HepG2 (cell line): ENCODE measurements around the gene MASTL. TPM values are rescaled to one million over a fixed set of nuclear protein-coding genes. Genes with fewer than 3 reads are reported as not detected.

Experiments used
- ATF7 ChIP-seq, 2 experiments: fragments of 450-650 bp in 1 of 2; sonication (generic) in 1 of 2; formaldehyde crosslinking in 1 of 2; IDR thresholded peaks; 2 replicates each; pipeline versions ENCODE4 v1.4.0 to v1.6.1; 2016 to 2020; ENCODE audit warnings: antibody characterized with exemption in 1 of 2, mild to moderate bottlenecking in 1 of 2, missing genetic modification reagents in 1 of 2
- CAMTA2 ChIP-seq: sonication (generic); formaldehyde crosslinking; IDR thresholded peaks from 2 replicates; pipeline ENCODE4 v1.4.0; 2020; ENCODE audit warnings: mild to moderate bottlenecking, missing genetic modification reagents, borderline replicate concordance
- CCDC6 ChIP-seq: sonication (generic); formaldehyde crosslinking; IDR thresholded peaks from 2 replicates; pipeline ENCODE4 v1.8.1; 2022; ENCODE audit warnings: mild to moderate bottlenecking, missing genetic modification reagents, moderate library complexity
- CEBPG ChIP-seq: IDR thresholded peaks from 2 replicates; pipeline ENCODE4 v1.6.1; 2016
- ETV6 ChIP-seq: sonication (generic); formaldehyde crosslinking; conservative IDR thresholded peaks from 2 replicates; pipeline ENCODE4 v1.4.0; 2020; ENCODE audit warnings: missing genetic modification reagents
- GZF1 ChIP-seq: sonication (generic); formaldehyde crosslinking; IDR thresholded peaks from 2 replicates; pipeline ENCODE4 v1.5.1; 2020; ENCODE audit warnings: mild to moderate bottlenecking, missing genetic modification reagents
- KLF12 ChIP-seq: sonication (generic); formaldehyde crosslinking; IDR thresholded peaks from 2 replicates; pipeline ENCODE4 v1.4.0; 2020; ENCODE audit warnings: missing genetic modification reagents, borderline replicate concordance
- PHF8 ChIP-seq: sonication (generic); formaldehyde crosslinking; IDR thresholded peaks from 2 replicates; pipeline ENCODE4 v1.5.0; 2020; ENCODE audit warnings: missing genetic modification reagents
- SCMH1 ChIP-seq: sonication (generic); formaldehyde crosslinking; IDR thresholded peaks from 2 replicates; pipeline ENCODE4 v1.9.0; 2021; ENCODE audit warnings: missing genetic modification reagents, mild to moderate bottlenecking, borderline replicate concordance
- ZKSCAN5 ChIP-seq: sonication (generic); formaldehyde crosslinking; IDR thresholded peaks from 2 replicates; pipeline ENCODE4 v1.5.1; 2020; ENCODE audit warnings: mild to moderate bottlenecking, missing genetic modification reagents
- ZNF138 ChIP-seq: sonication (generic); formaldehyde crosslinking; IDR thresholded peaks from 2 replicates; pipeline ENCODE4 v1.5.0; 2020; ENCODE audit warnings: mild to moderate bottlenecking, low read depth, missing genetic modification reagents
- ZNF446 ChIP-seq: sonication (generic); formaldehyde crosslinking; IDR thresholded peaks from 2 replicates; pipeline ENCODE4 v1.5.0; 2020; ENCODE audit warnings: mild to moderate bottlenecking, missing genetic modification reagents
- ZNF557 ChIP-seq: sonication (generic); formaldehyde crosslinking; IDR thresholded peaks from 2 replicates; pipeline ENCODE4 v1.4.0; 2020; ENCODE audit warnings: missing genetic modification reagents
- ZNF747 ChIP-seq: sonication (generic); formaldehyde crosslinking; IDR thresholded peaks from 2 replicates; pipeline ENCODE4 v1.8.1; 2023; ENCODE audit warnings: missing genetic modification reagents, mild to moderate bottlenecking, borderline replicate concordance
- ZNF766 ChIP-seq: sonication (generic); formaldehyde crosslinking; IDR thresholded peaks from 2 replicates; pipeline ENCODE4 v1.5.0; 2020; ENCODE audit warnings: missing genetic modification reagents, borderline replicate concordance
- ZXDC ChIP-seq: sonication (generic); formaldehyde crosslinking; IDR thresholded peaks from 2 replicates; pipeline ENCODE4 v1.5.0; 2020; ENCODE audit warnings: mild to moderate bottlenecking, missing genetic modification reagents
- polyA plus RNA-seq, 8 experiments: library from polyadenylated mRNA; depleted of rRNA in 3 of 8; stranded (reverse) in 7 of 8; unstranded in 1 of 8; fragments of >200 nt; fragmentation: Illumina TruSeq in 4 of 8; extraction: Trizol in 4 of 8; gene quantifications; 2 replicates each; pipeline versions ENCODE4 v1.2.1 to v1.2.3, GENCODE V29; 2011 to 2016; ENCODE audit warnings: low read depth in 4 of 8, missing spikeins in 1 of 8, mixed read lengths in 1 of 8; ENCODE audit not compliant: insufficient read depth in 1 of 8
- total RNA-seq, 5 experiments: library from RNA; depleted of rRNA; stranded (reverse); fragments of >200 nt; fragmentation: Illumina TruSeq; extraction: Trizol; gene quantifications; 2 replicates each; pipeline ENCODE4 v1.2.3, GENCODE V29; 2016; ENCODE audit warnings: low read depth in 1 of 5
- TF ChIP-seq, protein P1 (sequence below): sonication (generic); formaldehyde crosslinking; IDR thresholded peaks from 2 replicates; pipeline ENCODE4 v1.4.0; 2020; ENCODE audit warnings: missing genetic modification reagents
- TF ChIP-seq, protein P2 (sequence below): sonication (generic); formaldehyde crosslinking; conservative IDR thresholded peaks from 2 replicates; pipeline ENCODE4 v1.5.0; 2020; ENCODE audit warnings: missing genetic modification reagents
- TF ChIP-seq, protein P3 (sequence below): sonication (generic); formaldehyde crosslinking; IDR thresholded peaks from 2 replicates; pipeline ENCODE4 v1.4.0; 2020; ENCODE audit warnings: missing genetic modification reagents

Gene MASTL
- total and polyA plus RNA-seq, 2 of the 13 experiments (the other 11 are each of a cell fraction or from before 2014, with no cell fraction given) = 6.0 to 18.0 TPM

- TF ChIP-seq KLF12 (CRISPR knock-in tag) (peak; percentile 77; the same call in 1 of the 2 replicates), ZXDC (no peak; the same call in 1 of the 2 replicates), ETV6 (CRISPR knock-in tag) (0 out of 2 replicates have a peak, but pooled peaks have one; percentile 28), GZF1 (CRISPR knock-in tag) (no peak), ATF7 (IDR thresholded peaks at IDR 0.05) (peak; percentile 97), ATF7 (CRISPR knock-in tag; IDR thresholded peaks at IDR 0.05) (peak; percentile 84), CCDC6 (CRISPR knock-in tag) (no peak; the same call in none of the 2 replicates), ZNF446 (no peak), SCMH1 (CRISPR knock-in tag) (no peak), PHF8 (CRISPR knock-in tag) (peak; percentile 62), ZNF557 (no peak), ZNF766 (CRISPR knock-in tag) (0 out of 2 replicates have a peak, but pooled peaks have one; percentile 32), ZKSCAN5 (CRISPR knock-in tag) (no peak), ZNF138 (no peak), CEBPG (peak; percentile 42; the same call in 1 of the 2 replicates), CAMTA2 (no peak), ZNF747 (CRISPR knock-in tag) (no peak)
- TF ChIP-seq, protein P1, sequence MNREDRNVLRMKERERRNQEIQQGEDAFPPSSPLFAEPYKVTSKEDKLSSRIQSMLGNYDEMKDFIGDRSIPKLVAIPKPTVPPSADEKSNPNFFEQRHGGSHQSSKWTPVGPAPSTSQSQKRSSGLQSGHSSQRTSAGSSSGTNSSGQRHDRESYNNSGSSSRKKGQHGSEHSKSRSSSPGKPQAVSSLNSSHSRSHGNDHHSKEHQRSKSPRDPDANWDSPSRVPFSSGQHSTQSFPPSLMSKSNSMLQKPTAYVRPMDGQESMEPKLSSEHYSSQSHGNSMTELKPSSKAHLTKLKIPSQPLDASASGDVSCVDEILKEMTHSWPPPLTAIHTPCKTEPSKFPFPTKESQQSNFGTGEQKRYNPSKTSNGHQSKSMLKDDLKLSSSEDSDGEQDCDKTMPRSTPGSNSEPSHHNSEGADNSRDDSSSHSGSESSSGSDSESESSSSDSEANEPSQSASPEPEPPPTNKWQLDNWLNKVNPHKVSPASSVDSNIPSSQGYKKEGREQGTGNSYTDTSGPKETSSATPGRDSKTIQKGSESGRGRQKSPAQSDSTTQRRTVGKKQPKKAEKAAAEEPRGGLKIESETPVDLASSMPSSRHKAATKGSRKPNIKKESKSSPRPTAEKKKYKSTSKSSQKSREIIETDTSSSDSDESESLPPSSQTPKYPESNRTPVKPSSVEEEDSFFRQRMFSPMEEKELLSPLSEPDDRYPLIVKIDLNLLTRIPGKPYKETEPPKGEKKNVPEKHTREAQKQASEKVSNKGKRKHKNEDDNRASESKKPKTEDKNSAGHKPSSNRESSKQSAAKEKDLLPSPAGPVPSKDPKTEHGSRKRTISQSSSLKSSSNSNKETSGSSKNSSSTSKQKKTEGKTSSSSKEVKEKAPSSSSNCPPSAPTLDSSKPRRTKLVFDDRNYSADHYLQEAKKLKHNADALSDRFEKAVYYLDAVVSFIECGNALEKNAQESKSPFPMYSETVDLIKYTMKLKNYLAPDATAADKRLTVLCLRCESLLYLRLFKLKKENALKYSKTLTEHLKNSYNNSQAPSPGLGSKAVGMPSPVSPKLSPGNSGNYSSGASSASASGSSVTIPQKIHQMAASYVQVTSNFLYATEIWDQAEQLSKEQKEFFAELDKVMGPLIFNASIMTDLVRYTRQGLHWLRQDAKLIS (CRISPR knock-in tag) = 0 out of 2 replicates have a peak, but pooled peaks have one; percentile 23
- TF ChIP-seq, protein P2, sequence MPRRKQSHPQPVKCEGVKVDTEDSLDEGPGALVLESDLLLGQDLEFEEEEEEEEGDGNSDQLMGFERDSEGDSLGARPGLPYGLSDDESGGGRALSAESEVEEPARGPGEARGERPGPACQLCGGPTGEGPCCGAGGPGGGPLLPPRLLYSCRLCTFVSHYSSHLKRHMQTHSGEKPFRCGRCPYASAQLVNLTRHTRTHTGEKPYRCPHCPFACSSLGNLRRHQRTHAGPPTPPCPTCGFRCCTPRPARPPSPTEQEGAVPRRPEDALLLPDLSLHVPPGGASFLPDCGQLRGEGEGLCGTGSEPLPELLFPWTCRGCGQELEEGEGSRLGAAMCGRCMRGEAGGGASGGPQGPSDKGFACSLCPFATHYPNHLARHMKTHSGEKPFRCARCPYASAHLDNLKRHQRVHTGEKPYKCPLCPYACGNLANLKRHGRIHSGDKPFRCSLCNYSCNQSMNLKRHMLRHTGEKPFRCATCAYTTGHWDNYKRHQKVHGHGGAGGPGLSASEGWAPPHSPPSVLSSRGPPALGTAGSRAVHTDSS = no peak
- TF ChIP-seq, protein P3, sequence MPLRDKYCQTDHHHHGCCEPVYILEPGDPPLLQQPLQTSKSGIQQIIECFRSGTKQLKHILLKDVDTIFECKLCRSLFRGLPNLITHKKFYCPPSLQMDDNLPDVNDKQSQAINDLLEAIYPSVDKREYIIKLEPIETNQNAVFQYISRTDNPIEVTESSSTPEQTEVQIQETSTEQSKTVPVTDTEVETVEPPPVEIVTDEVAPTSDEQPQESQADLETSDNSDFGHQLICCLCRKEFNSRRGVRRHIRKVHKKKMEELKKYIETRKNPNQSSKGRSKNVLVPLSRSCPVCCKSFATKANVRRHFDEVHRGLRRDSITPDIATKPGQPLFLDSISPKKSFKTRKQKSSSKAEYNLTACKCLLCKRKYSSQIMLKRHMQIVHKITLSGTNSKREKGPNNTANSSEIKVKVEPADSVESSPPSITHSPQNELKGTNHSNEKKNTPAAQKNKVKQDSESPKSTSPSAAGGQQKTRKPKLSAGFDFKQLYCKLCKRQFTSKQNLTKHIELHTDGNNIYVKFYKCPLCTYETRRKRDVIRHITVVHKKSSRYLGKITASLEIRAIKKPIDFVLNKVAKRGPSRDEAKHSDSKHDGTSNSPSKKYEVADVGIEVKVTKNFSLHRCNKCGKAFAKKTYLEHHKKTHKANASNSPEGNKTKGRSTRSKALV (CRISPR knock-in tag) = no peak; the same call in 1 of the 2 replicates
These were observed at the start of gene MASTL (continued) for GRCh38 chr10:27155066-27155754.
